Omental fat pad (tissue), 4 donors: ENCODE results near the gene MRPS15. TPM values are rescaled to one million over a fixed set of nuclear protein-coding genes. Genes with fewer than 3 reads are reported as not detected.

Source experiments
- ATAC-seq: fragments of 150-250 bp; one replicate; pipeline ENCODE4 v1.9.1; 2016; ENCODE audit warnings: mild to moderate bottlenecking, moderate library complexity; ENCODE audit not compliant: low FRiP score
- DNase-seq: peaks from one replicate; pipeline ENCODE4 v3.0.0-alpha.2; 2019; ENCODE audit warnings: low spot score
- CTCF ChIP-seq, 3 donors: fragments of 450-650 bp; IDR thresholded peaks; one replicate each; pipeline ENCODE4 v1.5.1; 2016 to 2017; ENCODE audit warnings: antibody characterized with exemption in 3 of 3, mild to moderate bottlenecking in 3 of 3, moderate library complexity in 2 of 3
- small RNA-seq: library from RNA; depleted of rRNA; stranded (forward); fragments of <200 nt; gene quantifications from one replicate; pipeline ENCODE3, GENCODE V24; 2016
- total RNA-seq, 4 donors: library from RNA; depleted of rRNA; stranded (reverse); fragments of >200 nt; gene quantifications; one replicate each; pipeline ENCODE4 v1.1.0, GENCODE V29; 2016

The MRPS15 gene
- total RNA-seq, 4 donors from 2014 or later: 57.3 to 79.2 (median 71.7) TPM

DNA sequence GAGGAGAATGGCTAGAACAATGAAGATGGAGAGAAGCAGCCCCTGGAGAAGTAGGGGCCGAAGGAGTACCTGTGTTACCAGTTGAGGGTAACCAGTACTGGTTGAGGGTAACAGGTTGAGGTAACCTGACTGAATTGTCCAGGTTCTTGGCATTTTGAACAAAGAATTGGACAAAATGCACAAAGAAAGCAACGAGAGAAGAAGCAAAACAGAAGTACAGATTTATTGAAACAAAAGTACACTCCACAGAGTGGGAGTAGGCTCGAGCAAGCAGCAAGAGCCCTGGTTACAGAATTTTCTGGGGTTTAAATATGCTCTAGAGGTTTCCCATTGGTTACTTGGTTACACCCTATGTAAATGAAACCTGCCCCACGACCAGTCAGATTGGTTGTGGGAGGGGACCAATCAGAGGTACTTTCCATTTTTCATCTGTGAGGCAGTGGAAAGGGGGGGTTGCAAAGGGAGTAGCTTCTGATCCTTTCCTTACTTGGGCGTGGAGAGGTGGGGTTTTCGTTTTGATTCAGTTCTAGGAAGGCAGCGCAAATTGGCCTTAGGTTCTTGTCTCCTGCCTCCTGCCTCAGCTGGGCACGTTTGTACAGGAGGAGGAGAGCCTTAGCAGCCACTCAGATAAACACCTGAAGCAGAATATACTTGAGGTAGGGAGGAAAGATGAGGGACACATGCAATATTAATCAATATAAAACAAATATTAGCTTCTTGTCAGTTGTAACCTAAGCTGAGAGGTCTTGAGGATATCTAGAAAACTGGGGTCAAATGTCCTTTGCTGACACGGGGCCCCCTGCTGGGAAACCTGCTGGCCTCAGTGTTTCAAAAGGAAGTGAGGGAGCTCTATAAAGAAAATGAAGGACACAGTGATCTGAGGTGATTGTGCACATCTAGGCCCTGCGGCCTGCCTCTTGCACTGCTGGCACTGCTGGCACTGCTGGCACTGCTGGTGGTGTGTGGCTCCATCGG is 52.2 kb downstream of the MRPS15 start:
- ATAC-seq (no peak), DNase-seq (no peak)
- no peak for TF ChIP-seq CTCF (IDR thresholded peaks at IDR 0.05)

DNA sequence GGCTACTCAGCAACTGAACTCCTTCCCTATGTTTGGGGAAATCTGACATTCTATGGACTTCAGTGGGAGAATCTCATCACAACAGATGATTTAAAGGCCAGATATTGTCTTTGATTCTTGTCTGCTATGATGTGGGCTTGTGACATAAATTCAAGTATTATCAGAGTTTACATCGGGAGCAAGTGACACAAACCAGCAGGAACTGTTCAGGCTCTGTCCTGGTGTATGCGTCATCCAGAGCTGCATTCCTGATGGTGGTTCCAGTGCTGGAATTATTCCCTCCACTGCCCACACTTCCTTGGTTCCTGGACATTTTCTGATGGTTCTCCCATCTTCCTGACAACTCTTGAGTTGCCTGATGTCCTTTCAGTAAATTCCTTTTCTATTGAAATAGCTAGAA is 55.7 kb downstream of the MRPS15 start:
- DNase-seq (no peak), ATAC-seq (no peak)
- TF ChIP-seq CTCF (IDR thresholded peaks at IDR 0.05): no peak

DNA sequence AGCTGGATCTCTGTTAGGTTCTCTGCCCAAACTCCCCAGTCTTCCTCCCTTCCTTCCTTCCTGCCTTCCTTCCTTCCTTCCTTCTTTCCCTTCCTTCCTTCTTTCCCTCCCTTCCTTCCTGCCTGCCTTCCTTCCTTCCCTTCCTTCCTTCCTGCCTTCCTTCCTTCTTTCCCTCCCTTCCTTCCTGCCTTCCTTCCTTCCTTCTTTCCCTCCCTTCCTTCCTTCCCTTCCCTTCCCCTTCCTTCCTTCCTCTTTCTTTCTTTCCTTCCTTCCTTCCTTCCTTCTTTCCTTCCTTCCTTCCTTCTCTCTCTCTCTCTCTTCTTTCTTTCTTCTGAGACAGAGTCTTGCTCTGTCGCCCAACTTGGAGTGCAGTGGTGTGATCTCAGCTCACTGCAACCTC is 57.7 kb downstream of the MRPS15 start:
- no peak for TF ChIP-seq CTCF (IDR thresholded peaks at IDR 0.05)
- ATAC-seq (no peak), DNase-seq (no peak)

Small RNAs within 50 kb of the gene (small RNA-seq; reads per million reads assigned to genes)
- gene SNORA63C: 2.4 reads per million, percentile 51 among the genes with 10 or more reads in this experiment

Other genes starting within 250 kb of the MRPS15 start
- gene THRAP3, start 239.9 kb downstream of the MRPS15 start, total RNA-seq: 10 to 100 TPM; 77.2 to 99.5 (median 86.2) TPM
- gene SH3D21, start 158.0 kb downstream of the MRPS15 start, total RNA-seq: 1 to 10 TPM in 2 of 4 donors, under 1 TPM in 2; 0.63 to 3.1 (median 1.4) TPM
- 100 to 1,000 TPM in 1 of 4 donors, 10 to 100 TPM in 3; 40.6 to 107 (median 52.4) TPM for gene EVA1B, start 140.7 kb downstream of the MRPS15 start, total RNA-seq
- gene STK40, start 78.5 kb downstream of the MRPS15 start, total RNA-seq: 10 to 100 TPM; 36.1 to 75.5 (median 47.3) TPM
- gene LSM10, start 66.5 kb downstream of the MRPS15 start, total RNA-seq: 10 to 100 TPM; 28.7 to 57.8 (median 38.3) TPM
- gene OSCP1, start 13.9 kb downstream of the MRPS15 start, total RNA-seq: 1 to 10 TPM; 5.0 to 7.2 (median 6.6) TPM
- 100 to 1,000 TPM in 1 of 4 donors, 10 to 100 TPM in 3; 18.9 to 258 (median 41.8) TPM for gene CSF3R, start 18.5 kb upstream of the MRPS15 start, total RNA-seq